Activated CD8-positive, alpha-beta memory T cell treated with anti-CD3 and anti-CD28 coated beads, Interleukin-2, amount 50 U/mL, for 1 hour (primary cell): ENCODE measurements around the gene EFCC1.

Experiments
- DNase-seq: peaks from one replicate; pipeline ENCODE4 v3.0.0-alpha.2; 2020; ENCODE audit errors: extremely low read depth

EFCC1 gene

GRCh38 chr3:129001101-129001805 is at the start of gene EFCC1:
Gene EFCC1, plus strand, starts transcription at chr3:129001304. Its CDS starts 325 bp downstream, at chr3:129001629.
- DNase-seq, result no peak

GRCh38 chr3:128956440-128956839 is 44.7 kb upstream of the EFCC1 start:
- no peak for DNase-seq

GRCh38 chr3:128965280-128965679 is 35.8 kb upstream of the EFCC1 start:
- DNase-seq, result no peak

- DNase-seq, result no peak
Measured at GRCh38 chr3:128965818-128966217, 35.3 kb upstream of the EFCC1 start.

GRCh38 chr3:128967748-128968355 is 33.3 kb upstream of the EFCC1 start:
- no peak for DNase-seq

- peak; percentile 36 for DNase-seq
Measured at GRCh38 chr3:128969993-128970739, 30.9 kb upstream of the EFCC1 start.

- no peak for DNase-seq
Measured at GRCh38 chr3:128970740-128971047, 30.4 kb upstream of the EFCC1 start.

- DNase-seq, result no peak
Measured at GRCh38 chr3:128971421-128972100, 29.5 kb upstream of the EFCC1 start.

- no peak for DNase-seq
Measured at GRCh38 chr3:128973988-128974564, 27.0 kb upstream of the EFCC1 start.

GRCh38 chr3:128975276-128975675 is 25.8 kb upstream of the EFCC1 start:
- no peak for DNase-seq

- no peak for DNase-seq
Measured at GRCh38 chr3:128983293-128984069, 17.6 kb upstream of the EFCC1 start.

- no peak for DNase-seq
Measured at GRCh38 chr3:128984596-128984995, 16.5 kb upstream of the EFCC1 start.

GRCh38 chr3:128987302-128988100 is 13.6 kb upstream of the EFCC1 start:
- DNase-seq, result no peak

- DNase-seq, result no peak
Measured at GRCh38 chr3:128988286-128988685, 12.8 kb upstream of the EFCC1 start.

- no peak for DNase-seq
Measured at GRCh38 chr3:128991355-128991895, 9.7 kb upstream of the EFCC1 start.

- no peak for DNase-seq
Measured at GRCh38 chr3:128992926-128993460, 8.1 kb upstream of the EFCC1 start.

GRCh38 chr3:128993461-128994172 is 7.5 kb upstream of the EFCC1 start, which contains the start of gene CFAP92:
Gene CFAP92, minus strand, starts transcription at chr3:128994076. Its CDS starts 772 bp downstream, at chr3:128993304.
- DNase-seq, result peak; percentile 67

- no peak for DNase-seq
Measured at GRCh38 chr3:128994173-128994512, 7.0 kb upstream of the EFCC1 start.
